PC-3 (cell line): Measurements from ENCODE around the gene ACAP2. TPM values are rescaled to one million over a fixed set of nuclear protein-coding genes. Genes with fewer than 3 reads are reported as not detected.

Experiments used
- ATAC-seq: fragments of 200-7000 bp; cut with Tn5 transposase; 2 replicates; pipeline ENCODE4 v1.9.1; 2020; ENCODE audit warnings: mild to moderate bottlenecking, moderate library complexity
- BruUV-seq: library from RNA; stranded (reverse); fragments of 400-500 nt; replicated peaks from 2 replicates; lab custom pipeline; 2021; lab: Mats Ljungman, UMichigan
- CTCF ChIA-PET: fragments of 300-600 bp; sonication (Branson Sonifier 250); formaldehyde crosslinking; loops from one replicate; lab custom pipeline; 2022; ENCODE audit warnings: antibody characterized with exemption; lab: Charles Lee
- POLR2A ChIA-PET: fragments of 300-600 bp; sonication (Branson Sonifier 250); formaldehyde crosslinking; loops from one replicate; lab custom pipeline; 2022; ENCODE audit warnings: antibody characterized with exemption; ENCODE audit not compliant: unreplicated experiment; lab: Charles Lee
- DNase-seq: peaks from one replicate; pipeline ENCODE4 v3.0.0-alpha.2; 2015
- H2AFZ ChIP-seq: fragments of 300-600 bp; sonication (generic); 2 replicates; pipeline ENCODE4 v1.6.0; 2016; ENCODE audit warnings: antibody characterized with exemption, low read length
- H3F3A ChIP-seq: fragments of 300-600 bp; sonication (generic); one replicate; pipeline ENCODE4 v1.6.0; 2017; ENCODE audit warnings: antibody characterized with exemption, low read length, control low read depth, mild to moderate bottlenecking; ENCODE audit not compliant: unreplicated experiment
- H3K27ac ChIP-seq: fragments of 300-600 bp; sonication (generic); 2 replicates; pipeline ENCODE4 v1.5.1; 2016; ENCODE audit warnings: mild to moderate bottlenecking, low read length
- H3K27me3 ChIP-seq: fragments of 300-600 bp; sonication (generic); 2 replicates; pipeline ENCODE4 v1.6.1; 2016; ENCODE audit warnings: low read length, mixed read lengths
- H3K36me3 ChIP-seq: fragments of 300-600 bp; sonication (generic); 2 replicates; pipeline ENCODE4 v1.6.1; 2016; ENCODE audit warnings: low read depth, mixed run types, low read length, mixed read lengths
- H3K4me1 ChIP-seq: fragments of 300-600 bp; sonication (generic); 2 replicates; pipeline ENCODE4 v1.5.1; 2016; ENCODE audit warnings: low read length; ENCODE audit not compliant: insufficient read depth
- H3K4me2 ChIP-seq: fragments of 300-600 bp; sonication (generic); 2 replicates; pipeline ENCODE4 v1.6.0; 2016; ENCODE audit warnings: low read length
- H3K4me3 ChIP-seq: fragments of 300-600 bp; sonication (generic); 2 replicates; pipeline ENCODE4 v1.5.1; 2016; ENCODE audit warnings: mild to moderate bottlenecking, low read length, mixed read lengths
- H3K79me2 ChIP-seq: fragments of 300-600 bp; sonication (generic); 2 replicates; pipeline ENCODE4 v1.6.1; 2017; ENCODE audit warnings: low read length, mixed read lengths
- H3K9ac ChIP-seq: fragments of 300-600 bp; sonication (generic); 2 replicates; pipeline ENCODE4 v1.6.0; 2016; ENCODE audit warnings: mild to moderate bottlenecking, low read length
- H3K9me2 ChIP-seq: fragments of 300-600 bp; sonication (generic); replicated peaks from 2 replicates; pipeline ENCODE4 v1.6.1; 2016; ENCODE audit warnings: mixed run types, low read length, mixed read lengths
- H3K9me3 ChIP-seq: fragments of 300-600 bp; sonication (generic); 2 replicates; pipeline ENCODE4 v1.6.1; 2016; ENCODE audit warnings: low read length, mixed read lengths
- H4K20me1 ChIP-seq: fragments of 300-600 bp; sonication (generic); 2 replicates; pipeline ENCODE4 v1.6.1; 2016; ENCODE audit warnings: low read length, mixed read lengths
- EZH2 ChIP-seq: fragments of 300-600 bp; sonication (generic); IDR thresholded peaks from one replicate; pipeline ENCODE4 v1.6.1; 2017; ENCODE audit warnings: antibody characterized with exemption, mild to moderate bottlenecking, low read length; ENCODE audit not compliant: unreplicated experiment
- EZH2phosphoT487 ChIP-seq: fragments of 300-600 bp; sonication (generic); IDR thresholded peaks from 2 replicates; pipeline ENCODE4 v1.6.1; 2018; ENCODE audit warnings: mild to moderate bottlenecking, antibody characterized with exemption, low read length, borderline replicate concordance
- intact Hi-C: fragments of 100-400 bp; cut with micrococcal nuclease; formaldehyde crosslinking; loops from 2 replicates; pipeline ENCODE4 v1.9.0; 2023
- total RNA-seq: library from RNA; depleted of rRNA; stranded (reverse); fragments of >200 nt; gene quantifications from 2 replicates; pipeline ENCODE4 v1.2.3, GENCODE V29; 2014
- TF ChIP-seq, protein P1 (sequence below): fragments of 300-600 bp; sonication (generic); conservative IDR thresholded peaks from 2 replicates; pipeline ENCODE4 v1.5.1; 2017; ENCODE audit warnings: antibody characterized with exemption, low read depth, mild to moderate bottlenecking, low read length

Gene ACAP2
- total RNA-seq, 1 experiment from 2014 or later: 33.5 TPM

DNA sequence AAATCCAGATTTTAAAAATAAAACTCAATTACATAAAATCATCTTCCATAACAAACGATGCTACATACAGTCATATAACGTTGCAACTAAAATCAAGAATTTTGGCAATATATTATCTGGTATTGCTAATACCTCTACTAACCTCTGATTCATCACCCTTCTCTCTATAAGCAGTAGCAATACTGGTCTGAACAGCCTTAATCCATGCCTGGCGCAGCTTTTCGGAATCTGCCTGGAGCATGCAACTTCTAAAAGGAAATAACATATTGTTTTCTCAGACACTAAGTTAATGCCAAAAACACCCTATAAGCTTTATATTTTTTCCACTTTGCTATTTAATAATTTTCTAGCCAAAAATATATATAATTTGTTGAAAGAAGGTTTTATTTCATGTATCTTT lies 136.5 kb downstream of the ACAP2 start:
- H3K36me3 ChIP-seq: peaks cover 2% of the 10 kb centered on the region; the same call in 1 of the 2 replicates
- no peak overlapping the region for H2AFZ ChIP-seq
- no peaks in the 10 kb centered on the region for H3F3A ChIP-seq
- ATAC-seq (no peak), DNase-seq (no peak)
- no peaks in the 10 kb centered on the region for H3K27me3 ChIP-seq
- H3K79me2 ChIP-seq: no peaks in the 10 kb centered on the region
- BruUV-seq: no TSS peak
- no peaks in the 10 kb centered on the region for H3K9me2 ChIP-seq
- no peaks in the 10 kb centered on the region for H4K20me1 ChIP-seq
- no peak overlapping the region for H3K4me2 ChIP-seq
- H3K9ac ChIP-seq: no peak overlapping the region
- peaks cover 6% of the 10 kb centered on the region; the same call in 1 of the 2 replicates for H3K4me1 ChIP-seq
- intact Hi-C loops: no loop called here
- ChIA-PET POLR2A (no interaction called here), CTCF (interaction anchor here (0.9 kb wide), 1 partner anchor 35 kb away, joined by 4 read pairs; the partner anchor contains the start of gene XXYLT1)
- TF ChIP-seq EZH2: no peak
- no peak for TF ChIP-seq EZH2phosphoT487
- TF ChIP-seq, protein P1, sequence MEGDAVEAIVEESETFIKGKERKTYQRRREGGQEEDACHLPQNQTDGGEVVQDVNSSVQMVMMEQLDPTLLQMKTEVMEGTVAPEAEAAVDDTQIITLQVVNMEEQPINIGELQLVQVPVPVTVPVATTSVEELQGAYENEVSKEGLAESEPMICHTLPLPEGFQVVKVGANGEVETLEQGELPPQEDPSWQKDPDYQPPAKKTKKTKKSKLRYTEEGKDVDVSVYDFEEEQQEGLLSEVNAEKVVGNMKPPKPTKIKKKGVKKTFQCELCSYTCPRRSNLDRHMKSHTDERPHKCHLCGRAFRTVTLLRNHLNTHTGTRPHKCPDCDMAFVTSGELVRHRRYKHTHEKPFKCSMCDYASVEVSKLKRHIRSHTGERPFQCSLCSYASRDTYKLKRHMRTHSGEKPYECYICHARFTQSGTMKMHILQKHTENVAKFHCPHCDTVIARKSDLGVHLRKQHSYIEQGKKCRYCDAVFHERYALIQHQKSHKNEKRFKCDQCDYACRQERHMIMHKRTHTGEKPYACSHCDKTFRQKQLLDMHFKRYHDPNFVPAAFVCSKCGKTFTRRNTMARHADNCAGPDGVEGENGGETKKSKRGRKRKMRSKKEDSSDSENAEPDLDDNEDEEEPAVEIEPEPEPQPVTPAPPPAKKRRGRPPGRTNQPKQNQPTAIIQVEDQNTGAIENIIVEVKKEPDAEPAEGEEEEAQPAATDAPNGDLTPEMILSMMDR: no peak
- no peak overlapping the region for H3K4me3 ChIP-seq
- no peak overlapping the region for H3K27ac ChIP-seq
- no peaks in the 10 kb centered on the region for H3K9me3 ChIP-seq

DNA sequence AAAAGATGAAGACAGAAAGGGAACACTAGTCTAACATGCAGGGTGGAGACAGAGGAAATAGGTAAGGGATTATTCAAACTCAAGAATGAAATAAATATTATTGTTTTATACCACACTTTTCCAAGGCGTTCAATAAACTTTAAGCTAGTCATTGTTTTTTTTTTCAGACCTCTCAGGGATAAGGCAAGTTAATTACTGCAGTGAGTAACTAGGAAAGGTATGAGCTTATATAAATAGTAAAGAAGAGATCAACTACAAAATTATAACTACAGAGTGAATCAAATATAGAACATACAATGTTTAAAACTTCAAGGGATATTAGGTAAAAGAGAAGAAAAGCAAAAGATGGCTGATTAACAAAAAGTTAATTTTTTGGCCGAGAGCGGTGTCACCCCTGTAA lies 140.4 kb downstream of the ACAP2 start:
- Histone ChIP-seq H2AFZ (no peak overlapping the region), H3K9me3 (no peaks in the 10 kb centered on the region), H3K36me3 (peaks cover 2% of the 10 kb centered on the region; the same call in 1 of the 2 replicates), H3K79me2 (no peaks in the 10 kb centered on the region), H3K4me1 (no peaks in the 10 kb centered on the region), H3K4me3 (no peak overlapping the region), H4K20me1 (no peaks in the 10 kb centered on the region), H3K27ac (no peak overlapping the region), H3F3A (no peaks in the 10 kb centered on the region), H3K9me2 (no peaks in the 10 kb centered on the region), H3K27me3 (no peaks in the 10 kb centered on the region), H3K9ac (no peak overlapping the region), H3K4me2 (no peak overlapping the region)
- no peak for TF ChIP-seq EZH2
- no peak for TF ChIP-seq EZH2phosphoT487
- TF ChIP-seq, protein P1: no peak
- no TSS peak for BruUV-seq
- no peak for DNase-seq
- POLR2A ChIA-PET: interaction anchor here (0.6 kb wide), 3 partner anchors 8 to 484 kb away, joined by 4 to 6 read pairs (median 5); partner anchors contain the start of gene XXYLT1
- CTCF ChIA-PET: interaction anchor here (0.9 kb wide), 1 partner anchor 614 kb away, joined by 3 read pairs; no protein-coding TSS in a partner anchor
- ATAC-seq: no peak
- intact Hi-C loops: no loop called here

GRCh38 chr3:195297446-195297845 lies 145.4 kb downstream of the ACAP2 start:
- ChIA-PET POLR2A (interaction anchor here (0.6 kb wide), 1 partner anchor 82 kb away, joined by 4 read pairs; no protein-coding TSS in a partner anchor), CTCF (no interaction called here)
- Histone ChIP-seq H4K20me1 (no peaks in the 10 kb centered on the region), H3K4me1 (no peaks in the 10 kb centered on the region), H3K27ac (no peak overlapping the region), H3K27me3 (no peaks in the 10 kb centered on the region), H3K9me2 (no peaks in the 10 kb centered on the region), H3K4me2 (no peak overlapping the region), H3K36me3 (peaks cover 2% of the 10 kb centered on the region; the same call in 1 of the 2 replicates), H3K4me3 (no peak overlapping the region), H3F3A (no peaks in the 10 kb centered on the region), H2AFZ (no peak overlapping the region), H3K9me3 (no peaks in the 10 kb centered on the region), H3K9ac (no peak overlapping the region), H3K79me2 (no peaks in the 10 kb centered on the region)
- intact Hi-C loops: no loop called here
- no peak for TF ChIP-seq EZH2phosphoT487
- TF ChIP-seq EZH2: no peak
- TF ChIP-seq, protein P1: no peak
- no TSS peak for BruUV-seq
- ATAC-seq (no peak), DNase-seq (no peak)
